Panc1 (cell line): Measurements from ENCODE around the gene COCH.

Source experiments
- POLR2AphosphoS5 ChIP-seq: IDR thresholded peaks from 2 replicates; pipeline ENCODE4 v1.6.1; 2012; ENCODE audit warnings: mild to moderate bottlenecking, low read depth, low read length, moderate library complexity
- SIN3A ChIP-seq: IDR thresholded peaks from 2 replicates; pipeline ENCODE4 v1.6.1; 2012; ENCODE audit warnings: low read depth, mild to moderate bottlenecking, low read length, moderate library complexity, borderline replicate concordance; ENCODE audit not compliant: insufficient read depth
- TCF7L2 ChIP-seq: IDR thresholded peaks from 2 replicates; pipeline ENCODE4 v1.6.1; 2011; ENCODE audit warnings: mild to moderate bottlenecking, low read depth, low read length, inconsistent platforms
- TF ChIP-seq, protein P1 (sequence below): fragments of 450-650 bp; IDR thresholded peaks from 2 replicates; pipeline ENCODE4 v1.5.1; 2017; ENCODE audit warnings: mild to moderate bottlenecking

DNA sequence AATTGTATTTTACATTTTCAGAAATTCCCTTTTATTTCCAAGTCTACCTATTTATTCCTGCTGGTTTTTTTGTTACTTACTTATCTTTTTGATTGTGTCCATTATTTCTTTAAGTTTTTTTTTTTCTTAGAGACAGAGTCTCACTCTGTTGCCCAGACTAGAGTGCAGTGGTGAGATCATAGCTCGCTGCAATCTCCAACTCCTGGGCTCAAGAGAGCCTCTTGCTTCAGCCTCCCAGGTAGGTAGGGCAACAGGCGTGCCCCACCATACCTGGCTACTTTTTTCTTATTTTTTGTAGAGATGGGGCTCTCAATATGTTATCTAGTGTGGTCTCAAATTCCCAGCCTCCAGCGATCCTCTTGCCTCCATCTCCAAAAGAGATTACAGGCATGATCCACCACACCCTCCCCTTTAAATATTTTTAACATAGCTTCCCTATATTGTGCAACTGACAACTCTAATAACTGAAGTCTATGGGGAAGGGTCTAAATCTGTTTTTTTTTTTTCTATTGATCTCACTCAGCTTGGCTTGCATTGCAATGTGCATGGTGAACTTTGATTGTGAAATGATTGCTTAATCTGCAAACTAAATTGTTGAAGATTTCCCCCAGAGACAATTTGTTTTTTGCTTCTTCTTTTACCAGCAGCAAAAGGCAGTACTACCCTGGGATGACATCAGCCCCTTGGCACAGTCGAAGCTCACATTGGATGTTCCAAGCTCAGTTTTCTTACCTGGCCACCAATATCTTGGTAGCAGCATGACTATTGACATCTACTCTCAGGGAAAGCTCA is 25.7 kb upstream of the COCH start:
- TF ChIP-seq, protein P1, sequence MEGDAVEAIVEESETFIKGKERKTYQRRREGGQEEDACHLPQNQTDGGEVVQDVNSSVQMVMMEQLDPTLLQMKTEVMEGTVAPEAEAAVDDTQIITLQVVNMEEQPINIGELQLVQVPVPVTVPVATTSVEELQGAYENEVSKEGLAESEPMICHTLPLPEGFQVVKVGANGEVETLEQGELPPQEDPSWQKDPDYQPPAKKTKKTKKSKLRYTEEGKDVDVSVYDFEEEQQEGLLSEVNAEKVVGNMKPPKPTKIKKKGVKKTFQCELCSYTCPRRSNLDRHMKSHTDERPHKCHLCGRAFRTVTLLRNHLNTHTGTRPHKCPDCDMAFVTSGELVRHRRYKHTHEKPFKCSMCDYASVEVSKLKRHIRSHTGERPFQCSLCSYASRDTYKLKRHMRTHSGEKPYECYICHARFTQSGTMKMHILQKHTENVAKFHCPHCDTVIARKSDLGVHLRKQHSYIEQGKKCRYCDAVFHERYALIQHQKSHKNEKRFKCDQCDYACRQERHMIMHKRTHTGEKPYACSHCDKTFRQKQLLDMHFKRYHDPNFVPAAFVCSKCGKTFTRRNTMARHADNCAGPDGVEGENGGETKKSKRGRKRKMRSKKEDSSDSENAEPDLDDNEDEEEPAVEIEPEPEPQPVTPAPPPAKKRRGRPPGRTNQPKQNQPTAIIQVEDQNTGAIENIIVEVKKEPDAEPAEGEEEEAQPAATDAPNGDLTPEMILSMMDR, result no peak
- TF ChIP-seq POLR2AphosphoS5 (no peak), SIN3A (no peak), TCF7L2 (no peak)
